Left lung (tissue), 10 donors: Measurements from ENCODE around the gene PRDM13. TPM values are rescaled to one million over a fixed set of nuclear protein-coding genes. Genes with fewer than 3 reads are reported as not detected.
A peak's percentile ranks its signal among the peaks of the same experiment; 100 is the strongest.
"Not testable (repeated sequence)": the region's sequence is repeated elsewhere in the genome, so short reads cannot be mapped to it uniquely, and the experiment has no call there.

ENCODE experiments used
- ATAC-seq: fragments of 200-7000 bp; cut with Tn5 transposase; one replicate; pipeline ENCODE4 v1.9.1; 2020; ENCODE audit warnings: moderate library complexity
- DNase-seq, 4 donors: peaks; one replicate each; pipeline ENCODE4 v3.0.0-alpha.2; 2013 to 2020
- H3K27ac ChIP-seq, 2 donors: fragments of 200-600 bp; sonication (generic) in 1 of 2; one replicate each; pipeline versions ENCODE4 v1.5.0 to v1.8.0; 2020 to 2021
- H3K27me3 ChIP-seq, 2 donors: fragments of 200-600 bp; sonication (generic) in 1 of 2; one replicate each; pipeline versions ENCODE4 v1.5.0 to v1.8.0; 2020 to 2021
- H3K36me3 ChIP-seq, 2 donors: fragments of 200-600 bp; sonication (generic) in 1 of 2; one replicate each; pipeline versions ENCODE4 v1.5.0 to v1.8.0; 2020 to 2021
- H3K4me1 ChIP-seq, 2 donors: fragments of 200-600 bp; one replicate each; pipeline ENCODE4 v1.8.0; 2021
- H3K4me3 ChIP-seq, 2 donors: fragments of 200-600 bp; sonication (generic) in 1 of 2; one replicate each; pipeline versions ENCODE4 v1.5.0 to v1.8.0; 2020 to 2021; ENCODE audit warnings: mild to moderate bottlenecking in 1 of 2
- H3K9me3 ChIP-seq, 2 donors: fragments of 200-600 bp; sonication (generic) in 1 of 2; one replicate each; pipeline versions ENCODE4 v1.5.0 to v1.8.0; 2020 to 2021
- intact Hi-C, 2 donors: fragments of 100-400 bp; cut with DNase I; formaldehyde crosslinking; loops; one replicate each; pipeline versions ENCODE4 v1.11.2 to v1.14.2; 2022
- polyA plus RNA-seq, 6 donors: library from polyadenylated mRNA; unstranded; fragments of 120-200 nt; gene quantifications; one replicate each; pipeline ENCODE4 v1.2.1, GENCODE V29; 2013; ENCODE audit not compliant: insufficient read length in 6 of 6
- total RNA-seq, 2 donors: library from RNA; stranded (reverse); fragmentation: NEBNext Ultra II Directional; extraction: Animal tissue kit (Norgen Biotek cat#: 25700); gene quantifications; one replicate each; pipeline ENCODE4 v1.2.1, GENCODE V29; 2021
- TF ChIP-seq, protein P1 (sequence below), 2 donors: fragments of 200-600 bp; sonication (generic) in 1 of 2; IDR thresholded peaks; one replicate each; pipeline versions ENCODE4 v1.5.0 to v1.8.0; 2021; ENCODE audit warnings: antibody characterized with exemption in 2 of 2
- donor health status: DM: no; HTN: yes; CAD: no.
- donor health status: DM: no; HTN: no; CAD: no.

The PRDM13 gene
- total and polyA plus RNA-seq, 8 donors: not detected

- Histone ChIP-seq H3K27me3 (peaks cover 91 to 95% of the 10 kb centered on the region in 2 donors), H3K36me3 (no peaks in the 10 kb centered on the region), H3K4me1 (peaks cover 7 to 46% of the 10 kb centered on the region in 2 donors), H3K27ac (no peak overlapping the region), H3K4me3 (no peak overlapping the region), H3K9me3 (no peaks in the 10 kb centered on the region)
- TF ChIP-seq, protein P1, sequence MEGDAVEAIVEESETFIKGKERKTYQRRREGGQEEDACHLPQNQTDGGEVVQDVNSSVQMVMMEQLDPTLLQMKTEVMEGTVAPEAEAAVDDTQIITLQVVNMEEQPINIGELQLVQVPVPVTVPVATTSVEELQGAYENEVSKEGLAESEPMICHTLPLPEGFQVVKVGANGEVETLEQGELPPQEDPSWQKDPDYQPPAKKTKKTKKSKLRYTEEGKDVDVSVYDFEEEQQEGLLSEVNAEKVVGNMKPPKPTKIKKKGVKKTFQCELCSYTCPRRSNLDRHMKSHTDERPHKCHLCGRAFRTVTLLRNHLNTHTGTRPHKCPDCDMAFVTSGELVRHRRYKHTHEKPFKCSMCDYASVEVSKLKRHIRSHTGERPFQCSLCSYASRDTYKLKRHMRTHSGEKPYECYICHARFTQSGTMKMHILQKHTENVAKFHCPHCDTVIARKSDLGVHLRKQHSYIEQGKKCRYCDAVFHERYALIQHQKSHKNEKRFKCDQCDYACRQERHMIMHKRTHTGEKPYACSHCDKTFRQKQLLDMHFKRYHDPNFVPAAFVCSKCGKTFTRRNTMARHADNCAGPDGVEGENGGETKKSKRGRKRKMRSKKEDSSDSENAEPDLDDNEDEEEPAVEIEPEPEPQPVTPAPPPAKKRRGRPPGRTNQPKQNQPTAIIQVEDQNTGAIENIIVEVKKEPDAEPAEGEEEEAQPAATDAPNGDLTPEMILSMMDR (IDR thresholded peaks at IDR 0.05): no peak
- ATAC-seq (no peak), DNase-seq (no peak)
- intact Hi-C loops: no loop called here
These were observed 14.8 kb upstream of the PRDM13 start for GRCh38 chr6:99591673-99592364.

DNA sequence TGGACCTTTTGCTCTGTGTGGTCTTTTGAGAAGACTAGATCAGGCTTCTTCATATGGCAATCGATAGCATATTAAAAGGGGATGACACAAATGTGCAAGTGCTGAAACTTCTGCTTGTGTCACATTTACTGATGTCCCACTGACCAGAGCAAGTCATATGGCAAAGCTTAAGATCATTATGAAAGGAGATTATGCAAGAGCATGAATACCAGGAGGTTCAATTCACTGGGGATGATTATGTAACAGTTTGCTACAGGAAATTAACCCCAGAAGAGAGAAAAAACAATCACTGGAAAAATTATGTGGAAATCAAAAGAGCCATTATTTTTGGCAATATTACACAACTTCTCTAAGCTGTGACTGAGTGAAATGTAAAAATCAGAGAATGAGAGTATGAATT is 13.7 kb upstream of the PRDM13 start:
- H3K36me3 ChIP-seq: no peaks in the 10 kb centered on the region
- ATAC-seq: no peak
- no peaks in the 10 kb centered on the region for H3K9me3 ChIP-seq
- peak in 1 of 4 donors; percentile 57 for DNase-seq
- H3K4me3 ChIP-seq: no peak overlapping the region
- intact Hi-C loops: no loop called here
- no peak overlapping the region for H3K27ac ChIP-seq
- peaks cover 94 to 100% of the 10 kb centered on the region in 2 donors for H3K27me3 ChIP-seq
- peaks cover 7 to 46% of the 10 kb centered on the region in 2 donors for H3K4me1 ChIP-seq
- TF ChIP-seq, protein P1 (IDR thresholded peaks at IDR 0.05): no peak

DNA sequence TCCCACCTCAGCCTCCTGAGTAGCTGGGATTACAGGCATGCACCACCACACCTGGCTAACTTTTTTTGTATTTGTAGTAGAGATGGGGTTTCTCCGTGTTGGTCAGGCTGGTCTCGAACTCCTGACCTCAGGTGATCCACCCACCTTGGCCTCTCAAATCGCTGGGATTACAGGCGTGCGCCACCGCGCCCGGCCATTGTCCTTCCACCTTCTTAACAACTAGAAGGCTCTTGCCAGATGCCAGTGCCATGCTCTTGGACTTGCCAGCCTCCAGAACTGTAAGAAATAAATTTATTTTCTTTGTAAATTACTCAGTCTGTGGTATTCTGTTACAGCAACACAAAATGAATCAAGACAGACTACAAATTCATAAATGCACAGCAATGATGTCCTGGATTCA is 11.9 kb upstream of the PRDM13 start:
- intact Hi-C loops, H3K27ac ChIP-seq, DNase-seq, H3K36me3 ChIP-seq, H3K9me3 ChIP-seq, H3K4me3 ChIP-seq, ATAC-seq: not testable (repeated sequence)
- Histone ChIP-seq H3K4me1 (peaks cover 0 to 31% of the 10 kb centered on the region in 2 donors), H3K27me3 (peaks cover 84 to 100% of the 10 kb centered on the region in 2 donors)

- no peaks in the 10 kb centered on the region for H3K9me3 ChIP-seq
- ATAC-seq: no peak
- TF ChIP-seq, protein P1 (IDR thresholded peaks at IDR 0.05): no peak
- DNase-seq: peak in 1 of 4 donors; percentile 79
- peaks cover 17 to 27% of the 10 kb centered on the region in 2 donors for H3K4me1 ChIP-seq
- H3K27ac ChIP-seq: no peak overlapping the region
- intact Hi-C loops: no loop called here
- no peaks in the 10 kb centered on the region for H3K36me3 ChIP-seq
- peaks cover 87 to 100% of the 10 kb centered on the region in 2 donors for H3K27me3 ChIP-seq
- H3K4me3 ChIP-seq: peak overlapping the region in 1 of 2 donors; percentile 16
These were observed 3.9 kb upstream of the PRDM13 start for GRCh38 chr6:99602520-99603420.

DNA sequence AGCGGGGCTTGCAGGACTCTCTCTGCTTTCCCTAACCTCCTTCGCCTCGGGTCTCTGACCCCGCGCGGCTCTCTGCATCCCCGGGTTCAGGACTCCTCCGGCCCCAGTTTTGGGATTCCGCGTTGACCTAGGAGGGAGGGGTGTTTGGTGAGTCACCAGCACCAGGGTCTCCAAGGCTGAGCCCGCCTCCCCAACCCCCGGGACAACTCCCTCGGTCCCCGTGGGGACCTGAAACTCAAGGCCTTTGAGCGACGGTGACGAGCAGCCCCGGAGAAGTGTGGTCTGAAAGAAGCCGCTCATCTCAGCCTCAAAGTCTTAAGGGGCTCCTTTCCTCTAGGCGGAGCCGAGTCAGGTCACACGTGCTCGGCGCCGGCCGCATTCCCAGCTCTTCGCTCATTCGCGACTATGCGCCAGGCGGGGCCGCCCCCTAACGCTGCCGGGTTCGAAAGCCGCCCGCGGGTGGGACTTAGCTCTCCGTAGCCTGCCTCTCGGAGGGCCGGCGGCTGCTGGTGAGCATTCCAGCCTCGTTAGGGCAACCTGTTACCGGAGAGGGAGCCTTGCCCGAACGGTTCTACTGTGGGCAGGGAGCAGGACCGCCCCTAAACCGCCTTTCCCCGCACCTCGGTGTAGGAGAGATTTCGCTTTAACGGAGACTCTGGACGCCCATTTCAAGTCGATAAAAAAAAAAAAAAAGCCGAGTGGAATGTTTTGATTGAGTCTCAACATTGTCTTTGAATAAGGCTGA is 3.0 kb upstream of the PRDM13 start:
- H3K27me3 ChIP-seq: peaks cover 87 to 100% of the 10 kb centered on the region in 2 donors
- DNase-seq (peak in 1 of 4 donors; percentile 83), ATAC-seq (peak; percentile 48)
- intact Hi-C loops: no loop called here
- H3K36me3 ChIP-seq: no peaks in the 10 kb centered on the region
- H3K4me3 ChIP-seq: peak overlapping the region in 1 of 2 donors; percentile 16
- no peaks in the 10 kb centered on the region for H3K9me3 ChIP-seq
- H3K4me1 ChIP-seq: peaks cover 17 to 27% of the 10 kb centered on the region in 2 donors
- no peak overlapping the region for H3K27ac ChIP-seq
- TF ChIP-seq, protein P1 (IDR thresholded peaks at IDR 0.05): no peak
